Activated B cell treated with CpG ODN at 0.5 μM for 24 hours (primary cell): ENCODE results near the gene SLC25A25. TPM values are rescaled to one million over a fixed set of nuclear protein-coding genes. Genes with fewer than 3 reads are reported as not detected.

Experiments used
- ATAC-seq: fragments of 200-7000 bp; cut with Tn5 transposase; one replicate; pipeline ENCODE4 v1.10.0; 2021; ENCODE audit warnings: low read depth, mild to moderate bottlenecking, moderate library complexity
- CTCF ChIA-PET: fragments of 350-600 bp; sonication (Branson Sonifier 250); formaldehyde crosslinking; loops from one replicate; lab custom pipeline; 2021; ENCODE audit warnings: antibody characterized with exemption; lab: Charles Lee
- POLR2A ChIA-PET: fragments of 350-600 bp; sonication (Branson Sonifier 250); formaldehyde crosslinking; loops from one replicate; lab custom pipeline; 2021; ENCODE audit warnings: antibody characterized with exemption; lab: Charles Lee
- DNase-seq: peaks from one replicate; pipeline ENCODE4 v3.0.0; 2022
- H3K27ac Mint-ChIP-seq: one replicate; pipeline ENCODE4 v1.8.0; 2020; ENCODE audit warnings: mixed read lengths
- H3K27me3 Mint-ChIP-seq: one replicate; pipeline ENCODE4 v1.8.0; 2021; ENCODE audit warnings: mixed read lengths
- H3K36me3 Mint-ChIP-seq: one replicate; pipeline ENCODE4 v1.8.0; 2021; ENCODE audit warnings: low read depth, mixed read lengths
- H3K4me1 Mint-ChIP-seq: one replicate; pipeline ENCODE4 v1.8.0; 2021; ENCODE audit warnings: mixed read lengths
- H3K4me3 Mint-ChIP-seq: one replicate; pipeline ENCODE4 v1.8.0; 2020; ENCODE audit warnings: mild to moderate bottlenecking, mixed read lengths
- H3K9me3 Mint-ChIP-seq: one replicate; pipeline ENCODE4 v1.8.0; 2020; ENCODE audit warnings: mixed read lengths
- CTCF ChIP-seq: fragments of 200-600 bp; IDR thresholded peaks from one replicate; pipeline ENCODE4 v1.8.0; 2022; ENCODE audit warnings: antibody characterized with exemption, mild to moderate bottlenecking
- intact Hi-C: fragments of 100-400 bp; cut with micrococcal nuclease; formaldehyde crosslinking; loops from one replicate; pipeline ENCODE4 v1.15.1; 2024
- total RNA-seq: library from RNA; stranded (reverse); gene quantifications from 2 replicates; pipeline ENCODE4 v1.2.3, GENCODE V29; 2022

Gene SLC25A25
- total RNA-seq, 1 donor from 2014 or later: 9.4 TPM

- no peak overlapping the region for H3K27ac Mint-ChIP-seq
- ChIA-PET POLR2A (interaction anchor here (0.5 to 0.7 kb wide), 3 partner anchors 10 to 113 kb away, joined by 3 read pairs; no protein-coding TSS in a partner anchor), CTCF (interaction anchor here (0.9 kb wide), 1 partner anchor 68 kb away, joined by 5 read pairs; no protein-coding TSS in a partner anchor)
- peaks cover 32% of the 10 kb centered on the region for H3K4me1 Mint-ChIP-seq
- intact Hi-C loops: loop anchor here (10.0 kb wide), 1 partner anchor 895 kb away; no protein-coding TSS in a partner anchor
- H3K9me3 Mint-ChIP-seq: no peaks in the 10 kb centered on the region
- peaks cover 42% of the 10 kb centered on the region for H3K36me3 Mint-ChIP-seq
- no peak for TF ChIP-seq CTCF
- H3K27me3 Mint-ChIP-seq: no peaks in the 10 kb centered on the region
- ATAC-seq: no peak
- DNase-seq: no peak
- H3K4me3 Mint-ChIP-seq: no peak overlapping the region
Observed at GRCh38 chr9:128120061-128120740, 52.2 kb downstream of the SLC25A25 start.

- intact Hi-C loops: loop anchor here (10.0 kb wide), 1 partner anchor 896 kb away; no protein-coding TSS in a partner anchor
- no peak for TF ChIP-seq CTCF
- Mint-ChIP-seq H3K9me3 (no peaks in the 10 kb centered on the region), H3K4me3 (no peak overlapping the region), H3K4me1 (peaks cover 32% of the 10 kb centered on the region), H3K27ac (no peak overlapping the region), H3K36me3 (peaks cover 42% of the 10 kb centered on the region), H3K27me3 (no peaks in the 10 kb centered on the region)
- no peak for ATAC-seq
- CTCF ChIA-PET: no interaction called here
- no peak for DNase-seq
- POLR2A ChIA-PET: interaction anchor here (0.5 kb wide), 1 partner anchor 11 kb away, joined by 3 read pairs; no protein-coding TSS in a partner anchor
Observed at GRCh38 chr9:128120741-128121465, 52.9 kb downstream of the SLC25A25 start.

GRCh38 chr9:128121466-128121810 lies 53.4 kb downstream of the SLC25A25 start:
- POLR2A ChIA-PET: no interaction called here
- H3K27me3 Mint-ChIP-seq: no peaks in the 10 kb centered on the region
- CTCF ChIA-PET: no interaction called here
- H3K9me3 Mint-ChIP-seq: no peaks in the 10 kb centered on the region
- peaks cover 32% of the 10 kb centered on the region for H3K4me1 Mint-ChIP-seq
- TF ChIP-seq CTCF: no peak
- intact Hi-C loops: loop anchor here (10.0 kb wide), 1 partner anchor 897 kb away; no protein-coding TSS in a partner anchor
- no peak for ATAC-seq
- H3K27ac Mint-ChIP-seq: no peak overlapping the region
- DNase-seq: no peak
- H3K36me3 Mint-ChIP-seq: peaks cover 42% of the 10 kb centered on the region
- no peak overlapping the region for H3K4me3 Mint-ChIP-seq

- H3K4me1 Mint-ChIP-seq: peaks cover 31% of the 10 kb centered on the region
- H3K27me3 Mint-ChIP-seq: no peaks in the 10 kb centered on the region
- intact Hi-C loops: loop anchor here (10.0 kb wide), 1 partner anchor 897 kb away; no protein-coding TSS in a partner anchor
- no peak overlapping the region for H3K27ac Mint-ChIP-seq
- ChIA-PET POLR2A (no interaction called here), CTCF (no interaction called here)
- ATAC-seq: no peak
- no peak for TF ChIP-seq CTCF
- no peak for DNase-seq
- peaks cover 42% of the 10 kb centered on the region for H3K36me3 Mint-ChIP-seq
- H3K9me3 Mint-ChIP-seq: no peaks in the 10 kb centered on the region
- no peak overlapping the region for H3K4me3 Mint-ChIP-seq
Observed at GRCh38 chr9:128121924-128122808, 54.1 kb downstream of the SLC25A25 start.
